HCT116 (cell line): ENCODE data around the gene RHEBL1. TPM values are rescaled to one million over a fixed set of nuclear protein-coding genes. Genes with fewer than 3 reads are reported as not detected.

Source experiments
- ATAC-seq: fragments of 200-7000 bp; cut with Tn5 transposase; 2 replicates; pipeline ENCODE4 v1.9.1; 2020; ENCODE audit warnings: mild to moderate bottlenecking, moderate library complexity
- BruUV-seq: library from RNA; stranded (reverse); fragments of 400-500 nt; replicated peaks from 2 replicates; lab custom pipeline; 2021; lab: Mats Ljungman, UMichigan
- CTCF ChIA-PET: fragments of 300-600 bp; sonication (Branson Sonifier 250); formaldehyde crosslinking; loops from one replicate; lab custom pipeline; 2021; ENCODE audit warnings: antibody characterized with exemption; lab: Charles Lee
- POLR2A ChIA-PET: fragments of 300-600, 350-600 bp; sonication (Branson Sonifier 250); formaldehyde crosslinking; loops from one replicate; lab custom pipeline; 2021; ENCODE audit warnings: antibody characterized with exemption; lab: Charles Lee
- RAD21 ChIA-PET, 2 experiments: fragments of 300-600 bp; sonication (Branson Sonifier 250); formaldehyde crosslinking; loops; one replicate each; lab custom pipeline; 2023; ENCODE audit warnings: low total read pairs in 2 of 2; ENCODE audit not compliant: uncharacterized antibody in 2 of 2, unreplicated experiment in 2 of 2, low non-redundant PET in 1 of 2; lab: Charles Lee
- DNase-seq: peaks from one replicate; pipeline ENCODE4 v3.0.0-alpha.2; 2010; ENCODE audit warnings: low read depth, low spot score
- H2AFZ ChIP-seq: fragments of 200-600 bp; shearing (Covaris generic), sonication (generic); 2 replicates; pipeline ENCODE4 v1.6.1; 2017; ENCODE audit warnings: low read depth, mixed run types, mixed read lengths, antibody characterized with exemption, low read length; ENCODE audit not compliant: poor library complexity, severe bottlenecking
- H3K27ac ChIP-seq: 2 replicates; pipeline ENCODE4 v1.5.1; 2012; ENCODE audit warnings: low read depth, low read length
- H3K27me3 ChIP-seq: fragments of 200-600 bp; sonication (generic); 2 replicates; pipeline ENCODE4 v1.6.1; 2016; ENCODE audit warnings: mixed run types, low read length, mixed read lengths; ENCODE audit not compliant: insufficient read depth
- H3K36me3 ChIP-seq, 2 experiments: fragments of 200-500 bp in 1 of 2; fragments of 200-600 bp in 1 of 2; sonication (Bioruptor generic) in 1 of 2; sonication (generic) in 1 of 2; 2 replicates each; pipeline versions ENCODE4 v1.5.1 to v1.6.1; 2014 to 2016; ENCODE audit warnings: low read length in 2 of 2, inconsistent platforms in 1 of 2, mixed read lengths in 1 of 2, mixed run types in 1 of 2; ENCODE audit not compliant: insufficient read depth in 2 of 2, control insufficient read depth in 1 of 2
- H3K4me1 ChIP-seq, 2 experiments: fragments of 200-600 bp in 1 of 2; sonication (generic) in 1 of 2; 2 replicates each; pipeline versions ENCODE4 v1.5.1 to v1.6.1; 2012 to 2017; ENCODE audit warnings: low read length in 2 of 2, inconsistent platforms in 1 of 2, mild to moderate bottlenecking in 1 of 2, mixed read lengths in 1 of 2, mixed run types in 1 of 2, moderate library complexity in 1 of 2; ENCODE audit not compliant: insufficient read depth in 2 of 2, control insufficient read depth in 1 of 2
- H3K4me2 ChIP-seq: fragments of 200-600 bp; sonication (generic); 2 replicates; pipeline ENCODE4 v1.6.1; 2017; ENCODE audit warnings: mixed run types, low read length, mixed read lengths
- H3K4me3 ChIP-seq, 2 experiments: fragments of 200-600 bp in 1 of 2; sonication (generic) in 1 of 2; replicated peaks in 1 of 2; 2 replicates each; pipeline ENCODE4 v1.5.1; 2011 to 2016; ENCODE audit warnings: low read length in 2 of 2, control low read depth in 1 of 2, low read depth in 1 of 2, mild to moderate bottlenecking in 1 of 2, mixed read lengths in 1 of 2, mixed run types in 1 of 2
- H3K79me2 ChIP-seq: fragments of 200-600 bp; sonication (generic); 2 replicates; pipeline ENCODE4 v1.6.1; 2017; ENCODE audit warnings: mild to moderate bottlenecking, mixed run types, low read length, moderate library complexity, mixed read lengths; ENCODE audit not compliant: insufficient read depth
- H3K9ac ChIP-seq: fragments of 200-600 bp; sonication (generic); 2 replicates; pipeline ENCODE4 v1.6.1; 2016; ENCODE audit warnings: low read length, mixed read lengths
- H3K9me2 ChIP-seq: fragments of 200-600 bp; sonication (generic), shearing (Covaris generic); 2 replicates; pipeline ENCODE4 v1.6.1; 2017; ENCODE audit warnings: mixed run types, mild to moderate bottlenecking, moderate library complexity; ENCODE audit not compliant: insufficient read depth
- H3K9me3 ChIP-seq, 2 experiments: fragments of 200-500 bp in 1 of 2; fragments of 200-600 bp in 1 of 2; sonication (Bioruptor generic) in 1 of 2; sonication (generic) in 1 of 2; 2 replicates each; pipeline ENCODE4 v1.6.1; 2014 to 2017; ENCODE audit warnings: low read length in 2 of 2, mixed read lengths in 2 of 2, inconsistent platforms in 1 of 2, low read depth in 1 of 2, mild to moderate bottlenecking in 1 of 2, mixed run types in 1 of 2, moderate library complexity in 1 of 2; ENCODE audit not compliant: control insufficient read depth in 1 of 2, insufficient read depth in 1 of 2
- H4K20me1 ChIP-seq: fragments of 200-600 bp; sonication (generic), shearing (Covaris generic); 2 replicates; pipeline ENCODE4 v1.6.1; 2017; ENCODE audit warnings: mixed run types, mild to moderate bottlenecking, moderate library complexity; ENCODE audit not compliant: insufficient read depth
- CBX3 ChIP-seq: IDR thresholded peaks from 2 replicates; pipeline ENCODE4 v1.6.1; 2012; ENCODE audit warnings: low read depth
- CEBPB ChIP-seq: IDR thresholded peaks from 2 replicates; pipeline ENCODE4 v1.6.1; 2012; ENCODE audit warnings: low read depth
- EGR1 ChIP-seq: IDR thresholded peaks from 2 replicates; pipeline ENCODE4 v1.6.1; 2012; ENCODE audit warnings: low read depth
- ELF1 ChIP-seq: IDR thresholded peaks from 2 replicates; pipeline ENCODE4 v1.6.1; 2012; ENCODE audit warnings: low read depth, borderline replicate concordance
- EZH2phosphoT487 ChIP-seq: fragments of 200-600 bp; IDR thresholded peaks from 2 replicates; pipeline ENCODE4 v1.6.1; 2018; ENCODE audit warnings: antibody characterized with exemption, borderline replicate concordance
- FOSL1 ChIP-seq: IDR thresholded peaks from 2 replicates; pipeline ENCODE4 v1.6.1; 2012; ENCODE audit warnings: low read depth
- JUND ChIP-seq: IDR thresholded peaks from 2 replicates; pipeline ENCODE4 v1.6.1; 2012
- POLR2AphosphoS5 ChIP-seq: IDR thresholded peaks from 2 replicates; pipeline ENCODE4 v1.6.1; 2011; ENCODE audit warnings: mild to moderate bottlenecking, low read depth, low read length, moderate library complexity
- RAD21 ChIP-seq: IDR thresholded peaks from 2 replicates; pipeline ENCODE4 v1.6.1; 2012; ENCODE audit warnings: low read depth, mild to moderate bottlenecking
- SIN3A ChIP-seq: IDR thresholded peaks from 2 replicates; pipeline ENCODE4 v1.6.1; 2012; ENCODE audit warnings: low read depth
- SP1 ChIP-seq: IDR thresholded peaks from 2 replicates; pipeline ENCODE4 v1.6.1; 2012; ENCODE audit warnings: low read depth
- SRF ChIP-seq: IDR thresholded peaks from 2 replicates; pipeline ENCODE4 v1.6.1; 2012; ENCODE audit warnings: low read depth
- TCF7L2 ChIP-seq: IDR thresholded peaks from 2 replicates; pipeline ENCODE4 v1.7.0; 2011; ENCODE audit warnings: borderline replicate concordance, inconsistent platforms; ENCODE audit not compliant: insufficient read depth, insufficient read length; ENCODE audit errors: extremely low read depth
- YY1 ChIP-seq: IDR thresholded peaks from 2 replicates; pipeline ENCODE4 v1.6.1; 2011; ENCODE audit warnings: low read length, low read depth, moderate library complexity, mild to moderate bottlenecking; ENCODE audit not compliant: insufficient replicate concordance; ENCODE audit errors: extremely low read depth
- ZNF274 ChIP-seq: fragments of 200-500 bp; sonication (Bioruptor generic); IDR thresholded peaks from 2 replicates; pipeline ENCODE4 v1.6.1; 2014; ENCODE audit warnings: mild to moderate bottlenecking, low read depth, low read length, inconsistent platforms
- intact Hi-C: fragments of 100-400 bp; cut with micrococcal nuclease; formaldehyde crosslinking; loops from 2 replicates; pipeline ENCODE4 v1.10.0; 2022
- total RNA-seq: library from RNA; stranded (reverse); gene quantifications from one replicate; pipeline ENCODE4 v1.2.1, GENCODE V29; 2021; ENCODE audit not compliant: unreplicated experiment
- TF ChIP-seq, protein P1 (sequence below): IDR thresholded peaks from 2 replicates; pipeline ENCODE4 v1.6.1; 2012; ENCODE audit warnings: low read depth
- TF ChIP-seq, protein P2 (sequence below): IDR thresholded peaks from 2 replicates; pipeline ENCODE4 v1.6.1; 2011; ENCODE audit warnings: mild to moderate bottlenecking, low read length, moderate library complexity; ENCODE audit not compliant: insufficient replicate concordance; ENCODE audit errors: extremely low read depth
- TF ChIP-seq, protein P3 (sequence below): IDR thresholded peaks from 2 replicates; pipeline ENCODE4 v1.6.1; 2012
- TF ChIP-seq, protein P4 (sequence below): IDR thresholded peaks from 2 replicates; pipeline ENCODE4 v1.6.1; 2012

The RHEBL1 gene
- total RNA-seq, 1 experiment from 2014 or later = 2.8 TPM

- TF ChIP-seq, protein P1, sequence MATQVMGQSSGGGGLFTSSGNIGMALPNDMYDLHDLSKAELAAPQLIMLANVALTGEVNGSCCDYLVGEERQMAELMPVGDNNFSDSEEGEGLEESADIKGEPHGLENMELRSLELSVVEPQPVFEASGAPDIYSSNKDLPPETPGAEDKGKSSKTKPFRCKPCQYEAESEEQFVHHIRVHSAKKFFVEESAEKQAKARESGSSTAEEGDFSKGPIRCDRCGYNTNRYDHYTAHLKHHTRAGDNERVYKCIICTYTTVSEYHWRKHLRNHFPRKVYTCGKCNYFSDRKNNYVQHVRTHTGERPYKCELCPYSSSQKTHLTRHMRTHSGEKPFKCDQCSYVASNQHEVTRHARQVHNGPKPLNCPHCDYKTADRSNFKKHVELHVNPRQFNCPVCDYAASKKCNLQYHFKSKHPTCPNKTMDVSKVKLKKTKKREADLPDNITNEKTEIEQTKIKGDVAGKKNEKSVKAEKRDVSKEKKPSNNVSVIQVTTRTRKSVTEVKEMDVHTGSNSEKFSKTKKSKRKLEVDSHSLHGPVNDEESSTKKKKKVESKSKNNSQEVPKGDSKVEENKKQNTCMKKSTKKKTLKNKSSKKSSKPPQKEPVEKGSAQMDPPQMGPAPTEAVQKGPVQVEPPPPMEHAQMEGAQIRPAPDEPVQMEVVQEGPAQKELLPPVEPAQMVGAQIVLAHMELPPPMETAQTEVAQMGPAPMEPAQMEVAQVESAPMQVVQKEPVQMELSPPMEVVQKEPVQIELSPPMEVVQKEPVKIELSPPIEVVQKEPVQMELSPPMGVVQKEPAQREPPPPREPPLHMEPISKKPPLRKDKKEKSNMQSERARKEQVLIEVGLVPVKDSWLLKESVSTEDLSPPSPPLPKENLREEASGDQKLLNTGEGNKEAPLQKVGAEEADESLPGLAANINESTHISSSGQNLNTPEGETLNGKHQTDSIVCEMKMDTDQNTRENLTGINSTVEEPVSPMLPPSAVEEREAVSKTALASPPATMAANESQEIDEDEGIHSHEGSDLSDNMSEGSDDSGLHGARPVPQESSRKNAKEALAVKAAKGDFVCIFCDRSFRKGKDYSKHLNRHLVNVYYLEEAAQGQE = no peak
- TF ChIP-seq EGR1 = no peak
- no peak for TF ChIP-seq EZH2phosphoT487
Measured at GRCh38 chr12:49105504-49106084, 35.8 kb upstream of the RHEBL1 start (continued).

DNA sequence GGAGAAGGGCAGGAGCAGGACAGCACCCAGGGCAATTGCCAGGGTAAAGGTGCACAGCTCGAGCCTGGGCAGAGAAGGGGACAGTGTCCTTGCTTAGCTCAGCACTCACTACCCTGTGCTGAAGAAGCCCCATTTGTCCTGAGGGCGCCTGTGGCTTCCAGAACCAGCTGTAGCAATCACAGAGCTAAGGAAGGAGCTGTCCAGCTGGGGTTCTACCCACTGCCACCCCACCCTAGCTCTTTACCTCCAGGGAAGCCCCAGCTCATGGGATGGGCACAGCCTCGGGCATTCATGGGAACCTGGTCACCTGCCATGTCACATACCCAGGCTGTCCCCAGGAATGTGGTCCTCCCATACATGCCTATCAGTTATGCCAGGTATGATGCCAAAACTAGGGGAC, 35.0 kb upstream of the RHEBL1 start:
- CTCF ChIA-PET = interaction anchor here (1.7 kb wide), 1 partner anchor 17 kb away, joined by 6 read pairs; no protein-coding TSS in a partner anchor
- intact Hi-C loops = no loop called here
- H3K4me3 ChIP-seq = no peak overlapping the region
- no peak overlapping the region for H3K4me2 ChIP-seq
- H2AFZ ChIP-seq = no peak overlapping the region
- H3K36me3 ChIP-seq = peaks cover 6 to 8% of the 10 kb centered on the region in 2 experiments; a peak in 2 of 4 replicates
- H3K4me1 ChIP-seq = peaks cover 6 to 22% of the 10 kb centered on the region in 2 experiments; a peak in 3 of 4 replicates
- no peaks in the 10 kb centered on the region for H4K20me1 ChIP-seq
- H3K9me3 ChIP-seq = no peaks in the 10 kb centered on the region
- no peak overlapping the region for H3K9ac ChIP-seq
- peaks cover 4% of the 10 kb centered on the region for H3K79me2 ChIP-seq
- DNase-seq = no peak
- RAD21 ChIA-PET = no interaction called here
- H3K27me3 ChIP-seq = no peaks in the 10 kb centered on the region
- BruUV-seq = no TSS peak
- no peak for ATAC-seq
- H3K27ac ChIP-seq = no peak overlapping the region
- H3K9me2 ChIP-seq = no peaks in the 10 kb centered on the region
- POLR2A ChIA-PET = interaction anchor here (1.2 to 1.3 kb wide), 2 partner anchors 17 to 26 kb away, joined by 3 to 4 read pairs; partner anchors contain the start of gene TUBA1B
- TF ChIP-seq EZH2phosphoT487 = no peak
- TF ChIP-seq, protein P2, sequence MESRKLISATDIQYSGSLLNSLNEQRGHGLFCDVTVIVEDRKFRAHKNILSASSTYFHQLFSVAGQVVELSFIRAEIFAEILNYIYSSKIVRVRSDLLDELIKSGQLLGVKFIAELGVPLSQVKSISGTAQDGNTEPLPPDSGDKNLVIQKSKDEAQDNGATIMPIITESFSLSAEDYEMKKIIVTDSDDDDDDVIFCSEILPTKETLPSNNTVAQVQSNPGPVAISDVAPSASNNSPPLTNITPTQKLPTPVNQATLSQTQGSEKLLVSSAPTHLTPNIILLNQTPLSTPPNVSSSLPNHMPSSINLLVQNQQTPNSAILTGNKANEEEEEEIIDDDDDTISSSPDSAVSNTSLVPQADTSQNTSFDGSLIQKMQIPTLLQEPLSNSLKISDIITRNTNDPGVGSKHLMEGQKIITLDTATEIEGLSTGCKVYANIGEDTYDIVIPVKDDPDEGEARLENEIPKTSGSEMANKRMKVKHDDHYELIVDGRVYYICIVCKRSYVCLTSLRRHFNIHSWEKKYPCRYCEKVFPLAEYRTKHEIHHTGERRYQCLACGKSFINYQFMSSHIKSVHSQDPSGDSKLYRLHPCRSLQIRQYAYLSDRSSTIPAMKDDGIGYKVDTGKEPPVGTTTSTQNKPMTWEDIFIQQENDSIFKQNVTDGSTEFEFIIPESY = no peak
- no peak for TF ChIP-seq CEBPB
- no peak for TF ChIP-seq YY1
- no peak for TF ChIP-seq SP1
- TF ChIP-seq RAD21 = no peak
- TF ChIP-seq FOSL1 = no peak
- TF ChIP-seq ZNF274 = no peak
- TF ChIP-seq TCF7L2 = no peak
- TF ChIP-seq POLR2AphosphoS5 = no peak
- TF ChIP-seq, protein P3, sequence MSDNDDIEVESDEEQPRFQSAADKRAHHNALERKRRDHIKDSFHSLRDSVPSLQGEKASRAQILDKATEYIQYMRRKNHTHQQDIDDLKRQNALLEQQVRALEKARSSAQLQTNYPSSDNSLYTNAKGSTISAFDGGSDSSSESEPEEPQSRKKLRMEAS = no peak
- no peak for TF ChIP-seq CBX3
- no peak for TF ChIP-seq SIN3A
- no peak for TF ChIP-seq SRF
- TF ChIP-seq, protein P4, sequence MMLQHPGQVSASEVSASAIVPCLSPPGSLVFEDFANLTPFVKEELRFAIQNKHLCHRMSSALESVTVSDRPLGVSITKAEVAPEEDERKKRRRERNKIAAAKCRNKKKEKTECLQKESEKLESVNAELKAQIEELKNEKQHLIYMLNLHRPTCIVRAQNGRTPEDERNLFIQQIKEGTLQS = no peak
- TF ChIP-seq ELF1 = no peak
- TF ChIP-seq JUND = no peak
